ENCODE data around the gene HOOK1. TPM values are rescaled to one million over a fixed set of nuclear protein-coding genes. Genes with fewer than 3 reads are reported as not detected.

HOOK1 gene
- total RNA-seq, 2 donors from 2014 or later: 19.9 to 23.7 TPM

GRCh38 chr1:59871746-59872145 lies 57.0 kb downstream of the HOOK1 start:
- Histone ChIP-seq H3K4me3 (ENCODE audit: low read length) (no peak overlapping the region), H3K36me3 (ENCODE audit: control insufficient read depth, insufficient read depth, low read length) (peaks cover 7% of the 10 kb centered on the region), H3K27me3 (ENCODE audit: control insufficient read depth, insufficient read depth, low read length, poor library complexity, severe bottlenecking) (no peaks in the 10 kb centered on the region), H3K4me1 (ENCODE audit: control insufficient read depth, insufficient read depth, low read length) (no peaks in the 10 kb centered on the region), H3K9ac (ENCODE audit: extremely low read depth, low read length, poor library complexity, severe bottlenecking) (no peak overlapping the region), H3K9me3 (ENCODE audit: control insufficient read depth, low read length) (no peaks in the 10 kb centered on the region), H3K27ac (ENCODE audit: low read depth, low read length) (no peak overlapping the region)
- TF ChIP-seq CTCF (conservative IDR thresholded peaks at IDR 0.05): no peak
- peaks cover 10% of the 10 kb centered on the region for H3K36me3 Mint-ChIP-seq (ENCODE audit: low read depth)
- H3K27me3 Mint-ChIP-seq (ENCODE audit: insufficient read depth): no peaks in the 10 kb centered on the region
- no peaks in the 10 kb centered on the region for H3K4me1 Mint-ChIP-seq
- H3K9me3 Mint-ChIP-seq: no peaks in the 10 kb centered on the region
- no peak overlapping the region for H3K4me3 Mint-ChIP-seq
- no peak overlapping the region for H3K27ac Mint-ChIP-seq
- no peak for DNase-seq

- Histone ChIP-seq H3K9ac (ENCODE audit: extremely low read depth, low read length, poor library complexity, severe bottlenecking) (no peak overlapping the region), H3K4me3 (ENCODE audit: low read length) (no peak overlapping the region), H3K4me1 (ENCODE audit: control insufficient read depth, insufficient read depth, low read length) (no peaks in the 10 kb centered on the region), H3K27ac (ENCODE audit: low read depth, low read length) (no peak overlapping the region), H3K9me3 (ENCODE audit: control insufficient read depth, low read length) (no peaks in the 10 kb centered on the region), H3K36me3 (ENCODE audit: control insufficient read depth, insufficient read depth, low read length) (no peaks in the 10 kb centered on the region), H3K27me3 (ENCODE audit: control insufficient read depth, insufficient read depth, low read length, poor library complexity, severe bottlenecking) (no peaks in the 10 kb centered on the region)
- no peaks in the 10 kb centered on the region for H3K9me3 Mint-ChIP-seq
- no peaks in the 10 kb centered on the region for H3K4me1 Mint-ChIP-seq
- H3K27me3 Mint-ChIP-seq (ENCODE audit: insufficient read depth): no peaks in the 10 kb centered on the region
- peaks cover 3% of the 10 kb centered on the region for H3K36me3 Mint-ChIP-seq (ENCODE audit: low read depth)
- DNase-seq: no peak
- H3K27ac Mint-ChIP-seq: no peak overlapping the region
- TF ChIP-seq CTCF (conservative IDR thresholded peaks at IDR 0.05): no peak
- no peak overlapping the region for H3K4me3 Mint-ChIP-seq
- 84 to 92% methylated on average over 1 to 2 of the region's 2 CpGs for WGBS, 2 experiments (ENCODE audit: insufficient coverage in 1 of 2, insufficient read length in 1 of 2)
Observed at GRCh38 chr1:59877108-59877682, 62.4 kb downstream of the HOOK1 start.

GRCh38 chr1:59878370-59878769 lies 63.6 kb downstream of the HOOK1 start:
- H3K27ac ChIP-seq (ENCODE audit: low read depth, low read length): no peak overlapping the region
- Mint-ChIP-seq H3K9me3 (no peaks in the 10 kb centered on the region), H3K27ac (no peak overlapping the region), H3K4me3 (no peak overlapping the region), H3K36me3 (ENCODE audit: low read depth) (no peaks in the 10 kb centered on the region), H3K27me3 (ENCODE audit: insufficient read depth) (no peaks in the 10 kb centered on the region), H3K4me1 (no peaks in the 10 kb centered on the region)
- 89 to 100% methylated on average over 1 to 3 of the region's 3 CpGs for WGBS, 2 experiments (ENCODE audit: insufficient coverage in 1 of 2, insufficient read length in 1 of 2)
- no peaks in the 10 kb centered on the region for H3K9me3 ChIP-seq (ENCODE audit: control insufficient read depth, low read length)
- no peak for DNase-seq
- no peaks in the 10 kb centered on the region for H3K36me3 ChIP-seq (ENCODE audit: control insufficient read depth, insufficient read depth, low read length)
- no peaks in the 10 kb centered on the region for H3K27me3 ChIP-seq (ENCODE audit: control insufficient read depth, insufficient read depth, low read length, poor library complexity, severe bottlenecking)
- H3K9ac ChIP-seq (ENCODE audit: extremely low read depth, low read length, poor library complexity, severe bottlenecking): no peak overlapping the region
- H3K4me1 ChIP-seq (ENCODE audit: control insufficient read depth, insufficient read depth, low read length): no peaks in the 10 kb centered on the region
- H3K4me3 ChIP-seq (ENCODE audit: low read length): no peak overlapping the region
- TF ChIP-seq CTCF (conservative IDR thresholded peaks at IDR 0.05): peak; percentile 49
